ENCODE data around the gene FGF7.

GRCh38 chr15:49501586-49501985 lies 78.5 kb downstream of the FGF7 start:
- no peak for TF ChIP-seq CTCF (IDR thresholded peaks at IDR 0.05; ENCODE audit: low read length)
- TF ChIP-seq EZH2phosphoT487 (IDR thresholded peaks at IDR 0.05; ENCODE audit: low read length): no peak
- no peak for TF ChIP-seq EZH2 (optimal IDR thresholded peaks at IDR 0.05; ENCODE audit: low read depth, low read length)

Data from MM.1S (cell line).